ENCODE results near the gene ECEL1.

DNA sequence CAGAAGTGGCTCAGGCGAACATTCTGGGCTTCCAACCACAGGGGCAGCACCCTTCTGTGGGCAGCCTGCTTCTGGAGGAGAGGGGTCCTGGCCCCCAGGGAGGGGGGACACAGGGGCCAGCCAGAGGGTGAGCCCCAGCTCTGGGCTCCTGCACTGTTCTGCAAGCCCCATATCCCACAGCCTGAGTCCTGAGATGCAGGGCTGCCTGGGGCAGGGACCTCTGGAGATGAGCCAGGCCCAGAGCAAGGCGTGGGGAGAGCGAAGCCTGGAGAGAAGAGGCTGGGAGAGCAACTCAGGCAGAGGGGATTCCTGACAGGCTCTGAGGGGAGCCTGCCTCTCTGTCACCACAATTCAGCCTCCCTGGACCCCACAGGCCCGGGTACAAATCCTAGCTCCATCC lies 19.1 kb upstream of the ECEL1 start:
- TF ChIP-seq EZH2phosphoT487 (IDR thresholded peaks at IDR 0.05; ENCODE audit: insufficient read depth, low read depth) (no peak), EZH2 (IDR thresholded peaks at IDR 0.05; ENCODE audit: insufficient read depth, poor library complexity, severe bottlenecking) (no peak)
